ENCODE measurements around the gene ZC4H2. TPM values are rescaled to one million over a fixed set of nuclear protein-coding genes. Genes with fewer than 3 reads are reported as not detected.
A peak's percentile ranks its signal among the peaks of the same experiment; 100 is the strongest.

The ZC4H2 gene
- total RNA-seq (2021), result 23.7 to 25.7 TPM (median 25.2 TPM) in 3 replicates
- percentile 74 among the genes with signal in this experiment for Bru-seq, nascent RNA
- long read RNA-seq, experiment 1, transcript ZC4H2-202 (5 exons, 2,184 nt), result major isoform, 45 of 64 reads
- long read RNA-seq, experiment 1, transcript ZC4H2-207 (5 exons, 606 nt), result minor isoform, 6 of 64 reads
- long read RNA-seq, experiment 1, partial matches to known transcripts, result 5 of 64 reads
- long read RNA-seq, experiment 1, other reads (novel, unspliced or antisense), result 7 of 64 reads
- long read RNA-seq, experiment 2, transcript ZC4H2-202 (5 exons, 2,184 nt), result major isoform, 12 of 22 reads
- long read RNA-seq, experiment 2, partial matches to known transcripts, result 4 of 22 reads
- long read RNA-seq, experiment 2, other reads (novel, unspliced or antisense), result 4 of 22 reads
- long read RNA-seq, experiment 3, transcript ZC4H2-202 (5 exons, 2,184 nt), result major isoform, 44 of 47 reads
- long read RNA-seq, experiment 3, partial matches to known transcripts, result 0 of 47 reads
- long read RNA-seq, experiment 3, other reads (novel, unspliced or antisense), result 1 of 47 reads

GRCh38 chrX:64975989-64976672, at the start of gene ZC4H2:
Gene ZC4H2, minus strand, starts transcription at chrX:64976450. Its CDS starts 73 bp downstream, at chrX:64976377.
- ATAC-seq (peak; percentile 99), DNase-seq (ENCODE audit: low spot score) (peak; percentile 71)
- H3K4me3 Mint-ChIP-seq, result peak within 1 kb of the TSS; percentile 96
- TF ChIP-seq ZNF263 (CRISPR knock-in tag; IDR thresholded peaks at IDR 0.05; ENCODE audit: low read depth), result no peak
- TF ChIP-seq NR2C2 (CRISPR knock-in tag; IDR thresholded peaks at IDR 0.05), result no peak
- TF ChIP-seq E2F5 (CRISPR knock-in tag; IDR thresholded peaks at IDR 0.05), result no peak
- no peak for TF ChIP-seq TEAD4 (CRISPR knock-in tag; IDR thresholded peaks at IDR 0.05)
- TF ChIP-seq ELF4 (CRISPR knock-in tag; IDR thresholded peaks at IDR 0.05; ENCODE audit: low read depth), result no peak
- no peak for TF ChIP-seq PRDM15 (CRISPR knock-in tag; IDR thresholded peaks at IDR 0.05)
- no peak for TF ChIP-seq ZNF232 (CRISPR knock-in tag; IDR thresholded peaks at IDR 0.05)
- TF ChIP-seq FOXK1 (CRISPR knock-in tag; IDR thresholded peaks at IDR 0.05), result no peak
- TF ChIP-seq NR3C1 (CRISPR knock-in tag; conservative IDR thresholded peaks at IDR 0.05; ENCODE audit: low read depth), result no peak
- no peak for TF ChIP-seq PRRX2 (CRISPR knock-in tag; IDR thresholded peaks at IDR 0.05)
- TF ChIP-seq FOXP1 (CRISPR knock-in tag; IDR thresholded peaks at IDR 0.05; ENCODE audit: borderline replicate concordance), result no peak
- TF ChIP-seq KAT7 (CRISPR knock-in tag; IDR thresholded peaks at IDR 0.05; ENCODE audit: borderline replicate concordance), result no peak
- TF ChIP-seq NFYB (CRISPR knock-in tag; conservative IDR thresholded peaks at IDR 0.05; ENCODE audit: low read depth), result no peak
- no peak for TF ChIP-seq SMAD3 (CRISPR knock-in tag; IDR thresholded peaks at IDR 0.05; ENCODE audit: borderline replicate concordance)
- H3K36me3 Mint-ChIP-seq, result peaks cover 29% of the 10 kb centered on the region
- H3K9me3 Mint-ChIP-seq, result peaks cover 18% of the 10 kb centered on the region
- peaks cover 10% of the 10 kb centered on the region for H3K4me1 Mint-ChIP-seq
- peak within 1 kb of the TSS; percentile 84; the same call in 1 of the 2 replicates for H3K27ac Mint-ChIP-seq
- ChIA-PET POLR2A (interaction anchor here (1.3 to 2.1 kb wide), 3 partner anchors 59 to 488 kb away, joined by 3 to 12 read pairs (median 3); partner anchors contain the start of gene ZC3H12B), CTCF (interaction anchor here (0.8 to 1.9 kb wide), 5 partner anchors 44 to 476 kb away, joined by 3 to 6 read pairs (median 4); partner anchors contain the start of gene ZC3H12B)
- no peaks in the 10 kb centered on the region for H3K27me3 Mint-ChIP-seq (ENCODE audit: low read depth)

- ChIA-PET CTCF (no interaction called here), POLR2A (no interaction called here)
- no peak for TF ChIP-seq IRF2 (CRISPR knock-in tag; IDR thresholded peaks at IDR 0.05; ENCODE audit: borderline replicate concordance, low read depth)
- no peak for TF ChIP-seq E2F1 (CRISPR knock-in tag; IDR thresholded peaks at IDR 0.05)
- TF ChIP-seq NFATC4 (CRISPR knock-in tag; IDR thresholded peaks at IDR 0.05), result no peak
- TF ChIP-seq CDX4 (CRISPR knock-in tag; IDR thresholded peaks at IDR 0.05; ENCODE audit: borderline replicate concordance), result no peak
- no peak for TF ChIP-seq KAT7 (CRISPR knock-in tag; IDR thresholded peaks at IDR 0.05; ENCODE audit: borderline replicate concordance)
- no peak for TF ChIP-seq FOXP4 (CRISPR knock-in tag; IDR thresholded peaks at IDR 0.05)
- no peak for TF ChIP-seq ZNF281 (CRISPR knock-in tag; IDR thresholded peaks at IDR 0.05)
These were observed 41.2 kb upstream of the ZC4H2 start for GRCh38 chrX:65017451-65017850.

More at GRCh38 chrX:65017451-65017850, 41.2 kb upstream of the ZC4H2 start:
- Mint-ChIP-seq H3K4me1 (no peaks in the 10 kb centered on the region), H3K27ac (no peak overlapping the region), H3K27me3 (ENCODE audit: low read depth) (no peaks in the 10 kb centered on the region; the same call in 1 of the 2 replicates), H3K36me3 (no peaks in the 10 kb centered on the region), H3K4me3 (no peak overlapping the region), H3K9me3 (0 out of 2 replicates have a peak, but pooled peaks cover 1% of the 10 kb centered on the region)
- no peak for DNase-seq (ENCODE audit: low spot score)
- no peak for ATAC-seq

All from WTC11 (cell line).